HepG2 (cell line): ENCODE measurements around the gene RAB34. TPM values are rescaled to one million over a fixed set of nuclear protein-coding genes. Genes with fewer than 3 reads are reported as not detected.

Experiments
- JUNB ChIP-seq: sonication (generic); formaldehyde crosslinking; IDR thresholded peaks from 2 replicates; pipeline ENCODE4 v1.8.0; 2022; ENCODE audit warnings: missing genetic modification reagents, mild to moderate bottlenecking, borderline replicate concordance
- KLF16 ChIP-seq, 2 experiments: sonication (generic) in 1 of 2; formaldehyde crosslinking in 1 of 2; IDR thresholded peaks; 2 replicates each; pipeline versions ENCODE4 v1.6.1 to v1.8.0; 2016 to 2023; ENCODE audit warnings: missing genetic modification reagents in 2 of 2, missing compliant biosample characterization in 1 of 2
- NR0B2 ChIP-seq: sonication (generic); formaldehyde crosslinking; IDR thresholded peaks from 2 replicates; pipeline ENCODE4 v1.4.0; 2020; ENCODE audit warnings: mild to moderate bottlenecking, missing genetic modification reagents
- RERE ChIP-seq: IDR thresholded peaks from 2 replicates; pipeline ENCODE4 v1.6.1; 2016; ENCODE audit warnings: low read depth, missing genetic modification reagents, missing compliant biosample characterization
- SETDB1 ChIP-seq: sonication (generic); formaldehyde crosslinking; IDR thresholded peaks from 2 replicates; pipeline ENCODE4 v1.5.1; 2020; ENCODE audit warnings: missing genetic modification reagents, mild to moderate bottlenecking, borderline replicate concordance
- TGIF2 ChIP-seq: IDR thresholded peaks from 2 replicates; pipeline ENCODE4 v1.6.1; 2016; ENCODE audit warnings: control low read depth, missing compliant biosample characterization
- ZBTB14 ChIP-seq: sonication (generic); formaldehyde crosslinking; IDR thresholded peaks from 2 replicates; pipeline ENCODE4 v1.4.0; 2020; ENCODE audit warnings: missing genetic modification reagents
- ZBTB39 ChIP-seq: sonication (generic); formaldehyde crosslinking; IDR thresholded peaks from 2 replicates; pipeline ENCODE4 v1.5.0; 2020; ENCODE audit warnings: missing genetic modification reagents
- ZNF12 ChIP-seq: sonication (generic); formaldehyde crosslinking; IDR thresholded peaks from 2 replicates; pipeline ENCODE4 v1.5.0; 2020; ENCODE audit warnings: missing genetic modification reagents
- ZNF274 ChIP-seq: sonication (generic); formaldehyde crosslinking; IDR thresholded peaks from 2 replicates; pipeline ENCODE4 v1.5.1; 2020; ENCODE audit warnings: mild to moderate bottlenecking, missing genetic modification reagents
- ZNF672 ChIP-seq: sonication (generic); formaldehyde crosslinking; IDR thresholded peaks from 2 replicates; pipeline ENCODE4 v1.8.1; 2022; ENCODE audit warnings: missing genetic modification reagents
- ZNF790 ChIP-seq: sonication (generic); formaldehyde crosslinking; IDR thresholded peaks from 2 replicates; pipeline ENCODE4 v1.8.0; 2022; ENCODE audit warnings: missing genetic modification reagents, mild to moderate bottlenecking, borderline replicate concordance
- ZSCAN21 ChIP-seq: sonication (generic); formaldehyde crosslinking; IDR thresholded peaks from 2 replicates; pipeline ENCODE4 v1.8.0; 2022; ENCODE audit warnings: mild to moderate bottlenecking, missing genetic modification reagents, moderate library complexity, borderline replicate concordance
- polyA plus RNA-seq, 8 experiments: library from polyadenylated mRNA; depleted of rRNA in 3 of 8; stranded (reverse) in 7 of 8; unstranded in 1 of 8; fragments of >200 nt; fragmentation: Illumina TruSeq in 4 of 8; extraction: Trizol in 4 of 8; gene quantifications; 2 replicates each; pipeline versions ENCODE4 v1.2.1 to v1.2.3, GENCODE V29; 2011 to 2016; ENCODE audit warnings: low read depth in 4 of 8, missing spikeins in 1 of 8, mixed read lengths in 1 of 8; ENCODE audit not compliant: insufficient read depth in 1 of 8
- total RNA-seq, 5 experiments: library from RNA; depleted of rRNA; stranded (reverse); fragments of >200 nt; fragmentation: Illumina TruSeq; extraction: Trizol; gene quantifications; 2 replicates each; pipeline ENCODE4 v1.2.3, GENCODE V29; 2016; ENCODE audit warnings: low read depth in 1 of 5
- TF ChIP-seq, protein P1 (sequence below): sonication (generic); formaldehyde crosslinking; IDR thresholded peaks from 2 replicates; pipeline ENCODE4 v1.5.0; 2020; ENCODE audit warnings: mild to moderate bottlenecking, missing genetic modification reagents
- TF ChIP-seq, protein P2 (sequence below): sonication (generic); formaldehyde crosslinking; IDR thresholded peaks from 2 replicates; pipeline ENCODE4 v1.8.0; 2022; ENCODE audit warnings: low read depth, missing genetic modification reagents

Gene RAB34
- total and polyA plus RNA-seq, 2 of the 13 experiments (the other 11 are each of a cell fraction or from before 2014, with no cell fraction given) = 0.49 TPM; not detected in 1

DNA sequence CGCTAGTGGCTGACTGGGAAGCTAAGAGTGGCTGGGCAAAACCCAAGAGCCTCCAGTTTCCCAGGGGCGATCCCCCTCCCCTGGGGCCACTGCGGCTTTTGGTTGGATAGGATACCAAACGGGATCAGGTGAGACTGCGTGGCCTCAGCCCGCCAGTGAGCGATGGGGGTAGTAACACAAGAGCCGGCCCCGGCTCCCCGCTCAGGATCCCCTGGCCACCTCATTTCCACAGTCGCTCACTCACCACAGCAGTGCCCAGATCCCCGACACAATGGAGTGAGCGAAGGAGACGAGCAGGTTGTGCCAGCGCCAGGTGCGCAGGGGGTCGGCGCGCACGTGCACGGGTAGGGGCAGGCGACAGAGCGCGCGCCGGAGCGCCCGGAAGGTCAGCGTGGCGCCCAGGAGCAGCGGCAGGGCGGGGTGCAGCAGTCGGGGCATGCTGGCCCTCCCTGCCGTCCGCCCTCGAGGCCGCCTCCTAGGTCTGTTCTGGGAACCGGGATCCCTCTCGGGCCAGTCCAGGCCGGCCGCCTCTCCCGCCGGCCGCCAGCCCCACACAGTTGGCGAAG lies 8.1 kb upstream of the RAB34 start (continued):
- 0 out of 2 replicates have a peak, but pooled peaks have one; percentile 68 for TF ChIP-seq ZNF672 (CRISPR knock-in tag)
- TF ChIP-seq ZNF12 (CRISPR knock-in tag) = no peak
- TF ChIP-seq, protein P1, sequence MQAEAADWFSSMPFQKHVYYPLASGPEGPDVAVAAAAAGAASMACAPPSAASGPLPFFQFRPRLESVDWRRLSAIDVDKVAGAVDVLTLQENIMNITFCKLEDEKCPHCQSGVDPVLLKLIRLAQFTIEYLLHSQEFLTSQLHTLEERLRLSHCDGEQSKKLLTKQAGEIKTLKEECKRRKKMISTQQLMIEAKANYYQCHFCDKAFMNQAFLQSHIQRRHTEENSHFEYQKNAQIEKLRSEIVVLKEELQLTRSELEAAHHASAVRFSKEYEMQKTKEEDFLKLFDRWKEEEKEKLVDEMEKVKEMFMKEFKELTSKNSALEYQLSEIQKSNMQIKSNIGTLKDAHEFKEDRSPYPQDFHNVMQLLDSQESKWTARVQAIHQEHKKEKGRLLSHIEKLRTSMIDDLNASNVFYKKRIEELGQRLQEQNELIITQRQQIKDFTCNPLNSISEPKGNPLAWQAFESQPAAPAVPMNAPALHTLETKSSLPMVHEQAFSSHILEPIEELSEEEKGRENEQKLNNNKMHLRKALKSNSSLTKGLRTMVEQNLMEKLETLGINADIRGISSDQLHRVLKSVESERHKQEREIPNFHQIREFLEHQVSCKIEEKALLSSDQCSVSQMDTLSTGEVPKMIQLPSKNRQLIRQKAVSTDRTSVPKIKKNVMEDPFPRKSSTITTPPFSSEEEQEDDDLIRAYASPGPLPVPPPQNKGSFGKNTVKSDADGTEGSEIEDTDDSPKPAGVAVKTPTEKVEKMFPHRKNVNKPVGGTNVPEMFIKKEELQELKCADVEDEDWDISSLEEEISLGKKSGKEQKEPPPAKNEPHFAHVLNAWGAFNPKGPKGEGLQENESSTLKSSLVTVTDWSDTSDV = no peak
- TF ChIP-seq TGIF2 = no peak
- no peak for TF ChIP-seq SETDB1 (CRISPR knock-in tag)
- no peak for TF ChIP-seq JUNB (CRISPR knock-in tag)
- TF ChIP-seq RERE (CRISPR knock-in tag) = no peak
- TF ChIP-seq, protein P2, sequence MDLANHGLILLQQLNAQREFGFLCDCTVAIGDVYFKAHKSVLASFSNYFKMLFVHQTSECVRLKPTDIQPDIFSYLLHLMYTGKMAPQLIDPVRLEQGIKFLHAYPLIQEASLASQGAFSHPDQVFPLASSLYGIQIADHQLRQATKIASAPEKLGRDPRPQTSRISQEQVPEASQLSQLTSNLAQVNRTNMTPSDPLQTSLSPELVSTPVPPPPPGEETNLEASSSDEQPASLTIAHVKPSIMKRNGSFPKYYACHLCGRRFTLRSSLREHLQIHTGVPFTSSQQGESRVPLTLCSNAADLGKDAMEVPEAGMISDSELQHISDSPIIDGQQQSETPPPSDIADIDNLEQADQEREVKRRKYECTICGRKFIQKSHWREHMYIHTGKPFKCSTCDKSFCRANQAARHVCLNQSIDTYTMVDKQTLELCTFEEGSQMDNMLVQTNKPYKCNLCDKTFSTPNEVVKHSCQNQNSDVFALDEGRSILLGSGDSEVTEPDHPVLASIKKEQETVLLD (CRISPR knock-in tag) = no peak
- TF ChIP-seq ZNF790 = peak; percentile 90; the same call in 1 of the 2 replicates
- TF ChIP-seq ZBTB39 (CRISPR knock-in tag) = no peak
- TF ChIP-seq ZSCAN21 (CRISPR knock-in tag) = peak; percentile 96; the same call in 1 of the 2 replicates
- peak; percentile 86 for TF ChIP-seq ZBTB14 (CRISPR knock-in tag)
- peak; percentile 83 for TF ChIP-seq NR0B2 (CRISPR knock-in tag)
- no peak for TF ChIP-seq KLF16 (CRISPR knock-in tag; IDR thresholded peaks at IDR 0.05)
- TF ChIP-seq ZNF274 = peak; percentile 84
